ENCODE results near the gene NDUFV1.

- TF ChIP-seq ARNTL (CRISPR knock-in tag; IDR thresholded peaks at IDR 0.05; ENCODE audit: borderline replicate concordance, low read depth) (no peak), ZNF70 (CRISPR knock-in tag; IDR thresholded peaks at IDR 0.05) (no peak), PPARA (CRISPR knock-in tag; IDR thresholded peaks at IDR 0.05; ENCODE audit: borderline replicate concordance) (no peak), ZFP3 (CRISPR knock-in tag; IDR thresholded peaks at IDR 0.05) (no peak), ISL1 (CRISPR knock-in tag; IDR thresholded peaks at IDR 0.05) (no peak), CREB5 (CRISPR knock-in tag; IDR thresholded peaks at IDR 0.05; ENCODE audit: low read depth) (no peak), GLIS3 (CRISPR knock-in tag; IDR thresholded peaks at IDR 0.05) (no peak)
Observed at GRCh38 chr11:67582011-67582410, 24.7 kb upstream of the NDUFV1 start.
